H1 (cell line): ENCODE results near the gene ADRA2A. TPM values are rescaled to one million over a fixed set of nuclear protein-coding genes. Genes with fewer than 3 reads are reported as not detected.

ENCODE experiments used
- CTCF ChIA-PET: fragments of 300-600 bp; sonication (Branson Sonifier 250); formaldehyde crosslinking; loops from one replicate; lab custom pipeline; 2021; ENCODE audit not compliant: partially characterized antibody; lab: Charles Lee
- POLR2A ChIA-PET: fragments of 300-600 bp; sonication (Branson Sonifier 250); formaldehyde crosslinking; loops from one replicate; lab custom pipeline; 2021; ENCODE audit warnings: inconsistent platforms; ENCODE audit not compliant: partially characterized antibody; lab: Charles Lee
- DNase-seq, 2 experiments: peaks; one replicate each; pipeline versions ENCODE4 v3.0.0 to v3.0.0-alpha.2; 2010 to 2022; ENCODE audit warnings: low spot score in 2 of 2, low read depth in 1 of 2, mixed read lengths in 1 of 2
- FAIRE-seq: peaks from 2 replicates; lab custom pipeline; 2011; peaks lifted over from hg19 to GRCh38; lab: Jason Lieb, UNC
- H2AFZ ChIP-seq: 2 replicates; pipeline ENCODE4 v1.8.1; 2012; ENCODE audit warnings: low read length, inconsistent platforms
- H2AK5ac ChIP-seq: 2 replicates; pipeline ENCODE4 v1.6.1; 2013; ENCODE audit warnings: low read depth, low read length
- H2BK120ac ChIP-seq: replicated peaks from 2 replicates; pipeline ENCODE3; 2013; ENCODE audit warnings: low read depth, low read length, inconsistent platforms
- H2BK12ac ChIP-seq: 2 replicates; pipeline ENCODE4 v1.6.1; 2013; ENCODE audit warnings: low read depth, low read length
- H2BK15ac ChIP-seq: 2 replicates; pipeline ENCODE4 v1.6.1; 2013; ENCODE audit warnings: low read length
- H2BK20ac ChIP-seq: 2 replicates; pipeline ENCODE4 v1.6.1; 2013; ENCODE audit warnings: low read length
- H2BK5ac ChIP-seq: 2 replicates; pipeline ENCODE4 v1.6.1; 2013; ENCODE audit warnings: low read depth, low read length
- H3K14ac ChIP-seq: 2 replicates; pipeline ENCODE4 v1.6.1; 2013; ENCODE audit warnings: inconsistent platforms; ENCODE audit not compliant: insufficient read length
- H3K18ac ChIP-seq: 2 replicates; pipeline ENCODE4 v1.6.1; 2013; ENCODE audit warnings: low read length; ENCODE audit errors: extremely low read depth
- H3K23ac ChIP-seq: 2 replicates; pipeline ENCODE4 v1.6.1; 2013; ENCODE audit warnings: inconsistent platforms; ENCODE audit not compliant: insufficient read length
- H3K23me2 ChIP-seq: 2 replicates; pipeline ENCODE4 v1.6.1; 2013; ENCODE audit warnings: low read depth, low read length
- H3K27ac ChIP-seq: 2 replicates; pipeline ENCODE4 v1.6.1; 2011; ENCODE audit warnings: low read depth, low read length, inconsistent platforms
- H3K27me3 ChIP-seq, 4 experiments: replicated peaks in 1 of 4; 1 replicate in 1 of 4; 2 replicates in 3 of 4; pipeline versions ENCODE4 v1.6.1 to v1.8.1; 2011 to 2013; ENCODE audit warnings: low read length in 3 of 4, mild to moderate bottlenecking in 3 of 4, inconsistent platforms in 2 of 4, mixed read lengths in 2 of 4, moderate library complexity in 1 of 4; ENCODE audit not compliant: control insufficient read depth in 3 of 4, insufficient read depth in 3 of 4; ENCODE audit errors: extremely low read depth in 1 of 4
- H3K36me3 ChIP-seq, 4 experiments: 2 replicates each; pipeline versions ENCODE4 v1.6.1 to v1.8.1; 2011 to 2013; ENCODE audit warnings: mild to moderate bottlenecking in 4 of 4, low read length in 3 of 4, moderate library complexity in 2 of 4, control low read depth in 1 of 4, inconsistent platforms in 1 of 4; ENCODE audit not compliant: insufficient read depth in 4 of 4, control insufficient read depth in 2 of 4
- H3K4ac ChIP-seq: replicated peaks from 2 replicates; pipeline ENCODE3; 2013; ENCODE audit warnings: low read length, low read depth, mixed read lengths, inconsistent platforms; ENCODE audit not compliant: insufficient read length
- H3K4me1 ChIP-seq, 4 experiments: replicated peaks in 1 of 4; 1 replicate in 1 of 4; 2 replicates in 3 of 4; pipeline versions ENCODE4 v1.6.1 to v1.8.1; 2011 to 2013; ENCODE audit warnings: low read length in 3 of 4, inconsistent platforms in 2 of 4, mixed read lengths in 1 of 4; ENCODE audit not compliant: insufficient read depth in 4 of 4, control insufficient read depth in 3 of 4
- H3K4me2 ChIP-seq, 2 experiments: 2 replicates each; pipeline versions ENCODE4 v1.6.1 to v1.8.1; 2011 to 2013; ENCODE audit warnings: low read depth in 2 of 2, low read length in 2 of 2, control low read depth in 1 of 2, inconsistent platforms in 1 of 2, mild to moderate bottlenecking in 1 of 2; ENCODE audit not compliant: insufficient read depth in 1 of 2
- H3K4me3 ChIP-seq, 4 experiments: fragments of 200-600, 300-600 bp in 1 of 4; sonication (generic), shearing (Covaris generic), sonication (Bioruptor Twin) in 1 of 4; 2 replicates each; pipeline versions ENCODE4 v1.5.1 to v1.8.1; 2011 to 2016; ENCODE audit warnings: low read length in 4 of 4, low read depth in 3 of 4, control low read depth in 2 of 4, inconsistent platforms in 2 of 4, mild to moderate bottlenecking in 2 of 4, mixed read lengths in 1 of 4, moderate library complexity in 1 of 4; ENCODE audit not compliant: insufficient read depth in 2 of 4; ENCODE audit errors: extremely low read depth in 1 of 4
- H3K56ac ChIP-seq: replicated peaks from 2 replicates; pipeline ENCODE3; 2013; ENCODE audit warnings: low read depth, mild to moderate bottlenecking, mixed read lengths, low read length, inconsistent platforms; ENCODE audit not compliant: insufficient read length
- H3K79me1 ChIP-seq: 2 replicates; pipeline ENCODE4 v1.6.1; 2013; ENCODE audit warnings: low read depth, low read length, control low read depth
- H3K79me2 ChIP-seq, 2 experiments: 2 replicates each; pipeline versions ENCODE4 v1.6.1 to v1.8.1; 2012 to 2013; ENCODE audit warnings: low read length in 2 of 2, mild to moderate bottlenecking in 2 of 2, inconsistent platforms in 1 of 2; ENCODE audit not compliant: insufficient read depth in 2 of 2, control insufficient read depth in 1 of 2
- H3K9ac ChIP-seq, 4 experiments: replicated peaks in 1 of 4; 1 replicate in 1 of 4; 2 replicates in 3 of 4; pipeline versions ENCODE4 v1.6.1 to v1.8.1; 2011 to 2013; ENCODE audit warnings: low read depth in 3 of 4, low read length in 3 of 4, control low read depth in 2 of 4, mild to moderate bottlenecking in 2 of 4, moderate library complexity in 2 of 4, inconsistent platforms in 1 of 4; ENCODE audit errors: extremely low read depth in 1 of 4
- H3K9me3 ChIP-seq, 2 experiments: 2 replicates each; pipeline versions ENCODE4 v1.6.1 to v1.8.1; 2012 to 2013; ENCODE audit warnings: mild to moderate bottlenecking in 2 of 2, moderate library complexity in 2 of 2, control low read depth in 1 of 2, inconsistent platforms in 1 of 2, low read depth in 1 of 2, low read length in 1 of 2, mixed read lengths in 1 of 2; ENCODE audit not compliant: insufficient read depth in 2 of 2
- H4K20me1 ChIP-seq, 2 experiments: replicated peaks in 1 of 2; 2 replicates each; pipeline versions ENCODE3 to v1.8.1; 2011 to 2013; ENCODE audit warnings: inconsistent platforms in 2 of 2, low read length in 2 of 2, mild to moderate bottlenecking in 1 of 2; ENCODE audit not compliant: insufficient read depth in 2 of 2, control insufficient read depth in 1 of 2
- H4K5ac ChIP-seq: 2 replicates; pipeline ENCODE4 v1.6.1; 2013; ENCODE audit warnings: low read length, low read depth, mixed read lengths, inconsistent platforms; ENCODE audit not compliant: insufficient read length
- H4K8ac ChIP-seq: 2 replicates; pipeline ENCODE4 v1.8.0; 2013; ENCODE audit warnings: mild to moderate bottlenecking, moderate library complexity, low read length, inconsistent platforms; ENCODE audit not compliant: insufficient read depth; ENCODE audit errors: extremely low read depth
- H4K91ac ChIP-seq: replicated peaks from 2 replicates; pipeline ENCODE3; 2013; ENCODE audit warnings: low read length, mixed read lengths, inconsistent platforms; ENCODE audit not compliant: insufficient read length
- EGR1 ChIP-seq: IDR thresholded peaks from 2 replicates; pipeline ENCODE4 v1.6.1; 2011; ENCODE audit warnings: low read depth, low read length, borderline replicate concordance
- HDAC2 ChIP-seq, 2 experiments: fragments of 300-600 bp in 1 of 2; sonication (generic) in 1 of 2; IDR thresholded peaks; 2 replicates each; pipeline ENCODE4 v1.6.1; 2011 to 2012; ENCODE audit warnings: low read depth in 2 of 2, low read length in 2 of 2, mild to moderate bottlenecking in 2 of 2, moderate library complexity in 2 of 2, borderline replicate concordance in 1 of 2, inconsistent platforms in 1 of 2
- KDM4A ChIP-seq: IDR thresholded peaks from one replicate; pipeline ENCODE4 v1.7.1; 2012; ENCODE audit warnings: low read depth, mild to moderate bottlenecking, moderate library complexity, low read length, inconsistent platforms; ENCODE audit not compliant: severe bottlenecking
- NRF1 ChIP-seq: IDR thresholded peaks from 2 replicates; pipeline ENCODE4 v1.6.1; 2011; ENCODE audit warnings: mild to moderate bottlenecking, low read depth, low read length, improper control_type of control experiment
- RFX5 ChIP-seq: IDR thresholded peaks from 2 replicates; pipeline ENCODE4 v1.6.1; 2011; ENCODE audit warnings: low read depth, low read length, improper control_type of control experiment, borderline replicate concordance
- SP2 ChIP-seq: IDR thresholded peaks from 2 replicates; pipeline ENCODE4 v1.6.1; 2012; ENCODE audit warnings: mild to moderate bottlenecking, low read length, inconsistent platforms
- USF2 ChIP-seq: IDR thresholded peaks from 2 replicates; pipeline ENCODE4 v1.6.1; 2011; ENCODE audit warnings: low read length, improper control_type of control experiment
- WGBS, 2 experiments: shearing (Covaris generic) in 1 of 2; methylation state at CpG; one replicate each; pipeline versions ENCODE4 v1.1.6 to v1.1.7; 2013 to 2015; ENCODE audit warnings: low lambda C conversion rate in 2 of 2, mixed read lengths in 2 of 2, inconsistent platforms in 1 of 2, low coverage in 1 of 2, missing lambda C conversion rate in 1 of 2; ENCODE audit not compliant: insufficient replicate concordance in 2 of 2, insufficient coverage in 1 of 2, insufficient read length in 1 of 2; ENCODE audit errors: extremely low coverage in 1 of 2, missing lambda C conversion rate in 1 of 2; 5-methylcytosine and 5-hydroxymethylcytosine counted together
- polyA plus RNA-seq, 7 experiments: library from polyadenylated mRNA; depleted of rRNA in 3 of 7; stranded (reverse) in 5 of 7; unstranded in 2 of 7; fragments of >200 nt in 5 of 7; fragments of 200-250 nt in 2 of 7; gene quantifications; 1 replicate in 5 of 7; 2 replicates in 1 of 7; 4 replicates in 1 of 7; pipeline versions ENCODE4 v1.2.1 to v1.2.3, GENCODE V29; 2011 to 2013; ENCODE audit warnings: missing spikeins in 2 of 7, mixed read lengths in 2 of 7
- total RNA-seq: library from RNA; stranded (reverse); fragmentation: NEBNext Ultra II Directional; extraction: Animal tissue kit (Norgen Biotek cat#: 25700); gene quantifications from 2 replicates; pipeline ENCODE4 v1.2.1, GENCODE V29; 2021
- TF ChIP-seq, protein P1 (sequence below): IDR thresholded peaks from 2 replicates; pipeline ENCODE4 v1.6.1; 2012; ENCODE audit warnings: inconsistent platforms

The ADRA2A gene
- total and polyA plus RNA-seq, 2 of the 8 experiments (the other 6 are each of a cell fraction or from before 2014, with no cell fraction given), result 5.9 to 6.2 TPM

DNA sequence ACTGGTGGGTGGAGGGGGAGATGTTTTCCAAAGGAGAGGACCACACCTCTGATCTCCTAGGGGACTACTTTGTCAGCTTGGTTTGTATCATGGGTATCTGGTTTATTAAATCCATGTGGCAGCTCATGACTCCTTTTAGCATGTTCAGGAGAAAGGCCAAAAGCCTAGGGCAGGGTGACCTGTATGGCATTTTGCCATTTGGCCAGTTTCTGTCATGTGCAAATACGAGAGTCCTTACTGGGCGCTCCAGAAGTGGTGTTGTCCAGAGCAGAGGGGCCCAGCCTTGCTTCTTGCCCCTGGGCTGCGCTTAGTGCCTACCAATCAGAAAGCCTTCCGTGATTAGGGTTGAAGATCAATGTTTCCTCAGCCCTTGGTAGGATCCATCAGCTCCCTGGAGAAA lies 31.0 kb downstream of the ADRA2A start:
- no peak overlapping the region for H3K56ac ChIP-seq
- no peak overlapping the region for H3K27ac ChIP-seq
- H3K79me1 ChIP-seq, result no peaks in the 10 kb centered on the region
- DNase-seq (no peak), FAIRE-seq (no peak)
- TF ChIP-seq USF2 (no peak), NRF1 (no peak), HDAC2 (IDR thresholded peaks at IDR 0.05; ENCODE audit: borderline replicate concordance in 1 of 2, low read depth in 2 of 2, low read length in 2 of 2) (no peak), KDM4A (no peak), RFX5 (no peak), SP2 (no peak), EGR1 (no peak)
- TF ChIP-seq, protein P1, sequence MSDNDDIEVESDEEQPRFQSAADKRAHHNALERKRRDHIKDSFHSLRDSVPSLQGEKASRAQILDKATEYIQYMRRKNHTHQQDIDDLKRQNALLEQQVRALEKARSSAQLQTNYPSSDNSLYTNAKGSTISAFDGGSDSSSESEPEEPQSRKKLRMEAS, result no peak
- no peaks in the 10 kb centered on the region; a peak in 1 of 7 replicates for H3K27me3 ChIP-seq
- H3K4me2 ChIP-seq, result no peak overlapping the region
- no peak overlapping the region for H4K91ac ChIP-seq
- no peak overlapping the region for H4K5ac ChIP-seq
- no peak overlapping the region for H2BK20ac ChIP-seq
- H2AK5ac ChIP-seq, result peak overlapping the region; percentile 42; the same call in 1 of the 2 replicates
- 0 out of 2 replicates have a peak overlapping the region, but pooled peaks have one; percentile 92 for H2AFZ ChIP-seq
- no peaks in the 10 kb centered on the region for H3K79me2 ChIP-seq
- no peak overlapping the region for H2BK5ac ChIP-seq
- H3K4me1 ChIP-seq, result peaks cover 0 to 5% (median 0%) of the 10 kb centered on the region in 4 experiments; a peak in 2 of 7 replicates
- no peak overlapping the region for H3K18ac ChIP-seq
- ChIA-PET CTCF (interaction anchor here (0.9 to 11.3 kb wide), 12 partner anchors 10 to 119 kb away, joined by 3 to 83 read pairs (median 5); partner anchors contain the start of gene ADRA2A), POLR2A (no interaction called here)
- no peak overlapping the region for H4K8ac ChIP-seq
- H3K4ac ChIP-seq, result no peak overlapping the region
- no peak overlapping the region; the same call in 1 of the 2 replicates for H2BK15ac ChIP-seq
- H2BK12ac ChIP-seq, result no peak overlapping the region
- no peaks in the 10 kb centered on the region for H3K36me3 ChIP-seq
- H3K23ac ChIP-seq, result no peak overlapping the region
- H2BK120ac ChIP-seq, result no peak overlapping the region
- H3K14ac ChIP-seq, result no peak overlapping the region
- H3K9me3 ChIP-seq, result no peaks in the 10 kb centered on the region; a peak in 1 of 4 replicates
- no peak overlapping the region for H3K4me3 ChIP-seq
- no peak overlapping the region for H3K9ac ChIP-seq
- H3K23me2 ChIP-seq, result no peaks in the 10 kb centered on the region
- 81% methylated on average over 4 of the region's 4 CpGs; no CpG with 5 or more reads in 1 of the 2 experiments for WGBS, 2 experiments
- H4K20me1 ChIP-seq, result no peaks in the 10 kb centered on the region
